ENCODE measurements around the gene B9D1.

- TF ChIP-seq CTCF (IDR thresholded peaks at IDR 0.05; ENCODE audit: low read length) (no peak), EZH2phosphoT487 (IDR thresholded peaks at IDR 0.05; ENCODE audit: low read length) (no peak)
Measured at GRCh38 chr17:19312406-19312805, 50.1 kb downstream of the B9D1 start.

Measured in MM.1S (cell line).